ENCODE data around the gene LRRC51. TPM values are rescaled to one million over a fixed set of nuclear protein-coding genes. Genes with fewer than 3 reads are reported as not detected.

The LRRC51 gene
- total and polyA plus RNA-seq, 2 of the 8 experiments (the other 6 are each of a cell fraction or from before 2014, with no cell fraction given) = 7.7 to 7.9 TPM

DNA sequence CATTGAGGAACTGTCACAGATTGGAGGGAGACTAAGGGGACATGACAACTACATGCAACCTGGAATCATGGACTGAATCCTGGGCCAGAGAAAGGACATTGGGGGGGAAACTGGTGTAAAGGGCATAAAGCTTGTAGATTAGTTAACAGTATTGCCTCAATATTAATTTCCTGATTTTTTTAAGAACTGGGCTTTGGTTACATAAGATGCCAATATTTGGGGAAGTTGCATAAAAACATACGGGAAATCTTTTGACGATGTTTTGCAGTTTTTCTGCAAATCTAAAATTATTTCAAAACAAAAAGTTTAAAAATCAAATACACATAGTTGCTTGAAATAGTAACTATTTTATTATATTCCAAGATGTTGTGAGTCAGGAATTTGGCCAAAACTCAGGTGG, 52.0 kb downstream of the LRRC51 start:
- no peaks in the 10 kb centered on the region for H3K79me2 ChIP-seq (ENCODE audit: control insufficient read depth in 1 of 2, insufficient read depth in 2 of 2, low read length in 2 of 2)
- H2BK120ac ChIP-seq (replicated peaks; ENCODE audit: low read depth, low read length) = no peak overlapping the region
- H3K4ac ChIP-seq (replicated peaks; ENCODE audit: insufficient read length, low read depth, low read length) = no peak overlapping the region
- no peak overlapping the region for H3K23ac ChIP-seq (ENCODE audit: insufficient read length)
- CTCF ChIA-PET (ENCODE audit: partially characterized antibody) = interaction anchor here (1.2 to 1.4 kb wide), 3 partner anchors 11 to 298 kb away, joined by 3 to 6 read pairs (median 4); no protein-coding TSS in a partner anchor
- H2AK5ac ChIP-seq (ENCODE audit: low read depth, low read length) = no peak overlapping the region
- H3K18ac ChIP-seq (ENCODE audit: extremely low read depth, low read length) = no peak overlapping the region
- no peaks in the 10 kb centered on the region; the same call in 1 of the 2 replicates for H3K23me2 ChIP-seq (ENCODE audit: low read depth, low read length)
- FAIRE-seq = no peak
- no peak overlapping the region for H4K5ac ChIP-seq (ENCODE audit: insufficient read length, low read depth, low read length)
- no peaks in the 10 kb centered on the region for H3K4me1 ChIP-seq (replicated peaks in 1 of 4; ENCODE audit: control insufficient read depth in 3 of 4, insufficient read depth in 4 of 4, low read length in 3 of 4)
- H4K20me1 ChIP-seq (replicated peaks in 1 of 2; ENCODE audit: control insufficient read depth in 1 of 2, insufficient read depth in 2 of 2, low read length in 2 of 2) = no peaks in the 10 kb centered on the region
- no peaks in the 10 kb centered on the region for H3K36me3 ChIP-seq (ENCODE audit: control insufficient read depth in 2 of 4, insufficient read depth in 4 of 4, low read length in 3 of 4)
- H2BK5ac ChIP-seq (ENCODE audit: low read depth, low read length) = no peak overlapping the region
- H4K91ac ChIP-seq (replicated peaks; ENCODE audit: insufficient read length, low read length) = no peak overlapping the region
- no peak overlapping the region for H3K4me2 ChIP-seq (ENCODE audit: insufficient read depth in 1 of 2, low read depth in 2 of 2, low read length in 2 of 2)
- H3K56ac ChIP-seq (replicated peaks; ENCODE audit: insufficient read length, low read depth, low read length) = no peak overlapping the region
- POLR2A ChIA-PET (ENCODE audit: partially characterized antibody) = no interaction called here
- H3K9me3 ChIP-seq (ENCODE audit: insufficient read depth in 2 of 2, low read depth in 1 of 2, low read length in 1 of 2) = peaks cover 13 to 14% of the 10 kb centered on the region in 2 experiments
- 98% methylated on average over 2 of the region's 2 CpGs; no CpG with 5 or more reads in 1 of the 2 experiments for WGBS, 2 experiments (ENCODE audit: extremely low coverage in 1 of 2, insufficient coverage in 1 of 2, insufficient read length in 1 of 2, insufficient replicate concordance in 2 of 2, low coverage in 1 of 2, low lambda C conversion rate in 2 of 2, missing lambda C conversion rate in 1 of 2)
- no peak overlapping the region for H3K14ac ChIP-seq (ENCODE audit: insufficient read length)
- H2AFZ ChIP-seq (ENCODE audit: low read length) = no peak overlapping the region
- H3K79me1 ChIP-seq (ENCODE audit: low read depth, low read length) = no peaks in the 10 kb centered on the region
- H4K8ac ChIP-seq (ENCODE audit: extremely low read depth, insufficient read depth, low read length) = no peak overlapping the region
- H2BK12ac ChIP-seq (ENCODE audit: low read depth, low read length) = no peak overlapping the region
- H2BK15ac ChIP-seq (ENCODE audit: low read length) = no peak overlapping the region
- H2BK20ac ChIP-seq (ENCODE audit: low read length) = no peak overlapping the region
- H3K27ac ChIP-seq (ENCODE audit: low read depth, low read length) = no peak overlapping the region
- no peak overlapping the region for H3K9ac ChIP-seq (replicated peaks in 1 of 4; ENCODE audit: extremely low read depth in 1 of 4, low read depth in 3 of 4, low read length in 3 of 4)
- H3K27me3 ChIP-seq (replicated peaks in 1 of 4; ENCODE audit: control insufficient read depth in 3 of 4, extremely low read depth in 1 of 4, insufficient read depth in 3 of 4, low read length in 3 of 4) = no peaks in the 10 kb centered on the region; a peak in 2 of 7 replicates
- H3K4me3 ChIP-seq (ENCODE audit: extremely low read depth in 1 of 4, insufficient read depth in 2 of 4, low read depth in 3 of 4, low read length in 4 of 4) = no peak overlapping the region
- DNase-seq (ENCODE audit: low read depth in 1 of 2, low spot score in 2 of 2) = no peak
- TF ChIP-seq SIN3A (conservative IDR thresholded peaks at IDR 0.05 in 1 of 2, IDR thresholded peaks at IDR 0.05 in 1 of 2; ENCODE audit: low read depth in 1 of 2, low read length in 2 of 2) = no peak
- TF ChIP-seq, protein P1, sequence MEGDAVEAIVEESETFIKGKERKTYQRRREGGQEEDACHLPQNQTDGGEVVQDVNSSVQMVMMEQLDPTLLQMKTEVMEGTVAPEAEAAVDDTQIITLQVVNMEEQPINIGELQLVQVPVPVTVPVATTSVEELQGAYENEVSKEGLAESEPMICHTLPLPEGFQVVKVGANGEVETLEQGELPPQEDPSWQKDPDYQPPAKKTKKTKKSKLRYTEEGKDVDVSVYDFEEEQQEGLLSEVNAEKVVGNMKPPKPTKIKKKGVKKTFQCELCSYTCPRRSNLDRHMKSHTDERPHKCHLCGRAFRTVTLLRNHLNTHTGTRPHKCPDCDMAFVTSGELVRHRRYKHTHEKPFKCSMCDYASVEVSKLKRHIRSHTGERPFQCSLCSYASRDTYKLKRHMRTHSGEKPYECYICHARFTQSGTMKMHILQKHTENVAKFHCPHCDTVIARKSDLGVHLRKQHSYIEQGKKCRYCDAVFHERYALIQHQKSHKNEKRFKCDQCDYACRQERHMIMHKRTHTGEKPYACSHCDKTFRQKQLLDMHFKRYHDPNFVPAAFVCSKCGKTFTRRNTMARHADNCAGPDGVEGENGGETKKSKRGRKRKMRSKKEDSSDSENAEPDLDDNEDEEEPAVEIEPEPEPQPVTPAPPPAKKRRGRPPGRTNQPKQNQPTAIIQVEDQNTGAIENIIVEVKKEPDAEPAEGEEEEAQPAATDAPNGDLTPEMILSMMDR (IDR thresholded peaks at IDR 0.05; ENCODE audit: control extremely low read depth in 1 of 3, insufficient read depth in 1 of 3, low read depth in 1 of 3, low read length in 3 of 3) = no peak
- TF ChIP-seq TAF7 (optimal IDR thresholded peaks at IDR 0.05; ENCODE audit: borderline replicate concordance, low read depth, low read length) = no peak
- no peak for TF ChIP-seq SP4 (IDR thresholded peaks at IDR 0.05; ENCODE audit: low read length)
- no peak for TF ChIP-seq CBX5 (IDR thresholded peaks at IDR 0.05; ENCODE audit: low read depth, low read length)
- no peak for TF ChIP-seq POLR2A (IDR thresholded peaks at IDR 0.05; ENCODE audit: control extremely low read depth in 1 of 2, low read depth in 2 of 2, low read length in 2 of 2)
- TF ChIP-seq BCL11A (IDR thresholded peaks at IDR 0.05; ENCODE audit: low read depth in 2 of 2, low read length in 2 of 2) = no peak
- no peak for TF ChIP-seq ZNF274 (IDR thresholded peaks at IDR 0.05; ENCODE audit: borderline replicate concordance, extremely low read depth, low read length)
- no peak for TF ChIP-seq TEAD4 (IDR thresholded peaks at IDR 0.05; ENCODE audit: low read depth, low read length)
- no peak for TF ChIP-seq HDAC6 (IDR thresholded peaks at IDR 0.05; ENCODE audit: low read depth, low read length)
- no peak for TF ChIP-seq ASH2L (IDR thresholded peaks at IDR 0.05; ENCODE audit: low read length)
- TF ChIP-seq KDM1A (IDR thresholded peaks at IDR 0.05; ENCODE audit: borderline replicate concordance, low read length) = no peak
- no peak for TF ChIP-seq KDM5A (IDR thresholded peaks at IDR 0.05; ENCODE audit: low read length)
